ENCODE data around the gene GARIN5B. TPM values are rescaled to one million over a fixed set of nuclear protein-coding genes. Genes with fewer than 3 reads are reported as not detected.

The GARIN5B gene
- total and polyA plus RNA-seq, 2 donors (not counting 1 experiment from before 2014, with no cell fraction given): not detected

DNA sequence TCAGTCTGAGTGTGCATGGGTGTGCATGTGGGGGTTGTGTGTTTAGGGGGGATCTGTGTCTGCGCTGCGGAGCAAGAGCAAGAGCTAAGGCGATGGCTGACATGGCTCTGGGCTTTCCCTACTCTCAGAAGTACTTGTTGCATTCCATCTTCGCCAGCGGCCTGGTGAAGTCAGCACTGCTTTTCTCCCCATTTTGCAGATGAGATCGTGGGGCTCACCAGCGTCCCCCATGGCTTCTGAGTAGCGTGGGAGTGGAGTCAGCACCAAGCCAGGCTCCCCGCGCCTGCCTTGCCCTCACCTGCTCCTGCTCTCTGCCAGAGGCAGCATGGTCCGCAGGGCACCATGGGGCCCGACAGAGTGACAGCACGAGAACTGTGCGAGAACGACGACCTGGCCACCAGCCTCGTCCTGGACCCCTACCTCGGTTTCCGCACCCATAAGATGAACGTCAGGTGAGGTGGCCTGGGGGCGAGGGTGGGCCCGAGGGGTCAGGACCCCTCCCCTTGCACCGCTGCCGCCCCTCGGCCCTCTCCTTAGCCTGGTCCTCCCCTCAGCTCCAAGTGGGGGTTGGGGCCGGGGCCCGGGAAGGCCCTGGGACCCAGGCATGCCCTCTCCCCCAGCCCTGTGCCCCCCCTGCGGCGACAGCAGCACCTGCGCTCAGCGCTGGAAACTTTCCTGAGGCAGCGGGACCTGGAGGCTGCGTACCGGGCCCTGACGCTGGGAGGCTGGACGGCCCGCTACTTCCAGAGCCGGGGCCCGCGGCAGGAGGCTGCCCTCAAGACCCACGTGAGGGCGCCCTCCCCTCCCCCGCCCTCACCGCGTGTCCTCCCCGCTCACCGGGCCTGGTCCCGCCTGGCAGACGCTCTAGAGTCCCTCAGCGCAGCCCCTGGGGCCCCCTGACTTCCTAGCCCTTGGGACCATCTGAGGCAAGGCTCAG, 21.2 kb downstream of the GARIN5B start:
- H3K4me1 Mint-ChIP-seq: peaks cover 20% of the 10 kb centered on the region
- no peaks in the 10 kb centered on the region for H3K9me3 Mint-ChIP-seq (ENCODE audit: insufficient read depth)
- Histone ChIP-seq H2AFZ (ENCODE audit: insufficient read depth, low read depth, low read length, poor library complexity, severe bottlenecking) (no peak overlapping the region), H3K4me1 (ENCODE audit: control insufficient read depth in 2 of 2, insufficient read depth in 2 of 2, low read length in 2 of 2) (peaks cover 16 to 28% of the 10 kb centered on the region in 2 donors), H3K36me3 (replicated peaks in 1 of 2; ENCODE audit: control extremely low read depth in 1 of 2, control insufficient read depth in 1 of 2, extremely low read depth in 1 of 2, insufficient read depth in 2 of 2, low read length in 1 of 2) (peaks cover 0 to 10% of the 10 kb centered on the region in 2 experiments), H3K27ac (ENCODE audit: low read length in 2 of 2) (no peak overlapping the region), H3K4me3 (ENCODE audit: control extremely low read depth in 1 of 5, extremely low read depth in 1 of 5, insufficient read depth in 1 of 5, low read depth in 2 of 5, low read length in 4 of 5) (no peak overlapping the region), H3K27me3 (replicated peaks in 1 of 4; ENCODE audit: control extremely low read depth in 1 of 4, control insufficient read depth in 3 of 4, insufficient read depth in 4 of 4, low read length in 3 of 4) (peaks cover 0 to 22% (median 9%) of the 10 kb centered on the region in 4 experiments), H3K9me3 (ENCODE audit: control extremely low read depth in 1 of 3, control insufficient read depth in 2 of 3, insufficient read depth in 1 of 3, low read length in 2 of 3) (peaks cover 0 to 7% (median 0%) of the 10 kb centered on the region in 3 donors), H3K4me2 (replicated peaks; ENCODE audit: low read depth, low read length, poor library complexity, severe bottlenecking) (peak overlapping the region; percentile 99), H4K20me1 (ENCODE audit: control insufficient read depth, insufficient read depth, low read length, poor library complexity, severe bottlenecking) (no peaks in the 10 kb centered on the region), H3K79me2 (ENCODE audit: control insufficient read depth, insufficient read depth, low read length) (peaks cover 17% of the 10 kb centered on the region), H3K9ac (ENCODE audit: low read length) (no peak overlapping the region)
- no peak overlapping the region for H3K27ac Mint-ChIP-seq
- intact Hi-C loops (cut with micrococcal nuclease): no loop called here
- no peak for ATAC-seq (ENCODE audit: low read depth)
- TF ChIP-seq EZH2 (IDR thresholded peaks at IDR 0.05; ENCODE audit: borderline replicate concordance, insufficient read depth, low read depth, low read length, poor library complexity, severe bottlenecking): no peak
- TF ChIP-seq, protein P1, sequence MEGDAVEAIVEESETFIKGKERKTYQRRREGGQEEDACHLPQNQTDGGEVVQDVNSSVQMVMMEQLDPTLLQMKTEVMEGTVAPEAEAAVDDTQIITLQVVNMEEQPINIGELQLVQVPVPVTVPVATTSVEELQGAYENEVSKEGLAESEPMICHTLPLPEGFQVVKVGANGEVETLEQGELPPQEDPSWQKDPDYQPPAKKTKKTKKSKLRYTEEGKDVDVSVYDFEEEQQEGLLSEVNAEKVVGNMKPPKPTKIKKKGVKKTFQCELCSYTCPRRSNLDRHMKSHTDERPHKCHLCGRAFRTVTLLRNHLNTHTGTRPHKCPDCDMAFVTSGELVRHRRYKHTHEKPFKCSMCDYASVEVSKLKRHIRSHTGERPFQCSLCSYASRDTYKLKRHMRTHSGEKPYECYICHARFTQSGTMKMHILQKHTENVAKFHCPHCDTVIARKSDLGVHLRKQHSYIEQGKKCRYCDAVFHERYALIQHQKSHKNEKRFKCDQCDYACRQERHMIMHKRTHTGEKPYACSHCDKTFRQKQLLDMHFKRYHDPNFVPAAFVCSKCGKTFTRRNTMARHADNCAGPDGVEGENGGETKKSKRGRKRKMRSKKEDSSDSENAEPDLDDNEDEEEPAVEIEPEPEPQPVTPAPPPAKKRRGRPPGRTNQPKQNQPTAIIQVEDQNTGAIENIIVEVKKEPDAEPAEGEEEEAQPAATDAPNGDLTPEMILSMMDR (IDR thresholded peaks at IDR 0.05): no peak
- 96% methylated on average over 43 of the region's 50 CpGs for WGBS (ENCODE audit: insufficient coverage)
- peaks cover 7% of the 10 kb centered on the region for H3K27me3 Mint-ChIP-seq
- peak overlapping the region; percentile 57 for H3K4me3 Mint-ChIP-seq
- POLR2A ChIA-PET: no interaction called here
- no peak for DNase-seq
- CTCF ChIA-PET: no interaction called here

DNA sequence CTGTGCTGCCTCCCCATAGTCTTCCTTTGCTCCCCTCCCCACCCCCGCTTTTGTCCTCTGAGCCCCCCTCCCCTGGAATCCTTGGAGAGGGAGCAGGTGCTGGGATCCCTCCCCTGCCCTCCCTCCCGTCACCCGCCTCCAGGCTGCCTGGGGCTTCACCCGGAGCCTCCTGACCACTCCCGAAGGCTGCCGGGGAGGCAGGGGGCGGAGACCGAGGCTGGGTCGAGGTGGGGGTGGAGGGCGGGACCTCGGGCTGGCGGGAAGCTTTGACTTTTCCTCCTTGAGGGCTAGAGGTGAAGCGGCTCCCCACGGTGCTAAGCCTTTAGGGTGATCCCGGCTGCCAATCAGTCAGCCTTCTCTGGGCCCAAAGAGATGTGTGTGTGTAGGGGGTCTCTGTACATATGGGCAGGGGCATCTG, 21.9 kb downstream of the GARIN5B start:
- 1% methylated on average over 8 of the region's 15 CpGs for WGBS (ENCODE audit: insufficient coverage)
- Mint-ChIP-seq H3K9me3 (ENCODE audit: insufficient read depth) (no peaks in the 10 kb centered on the region), H3K4me1 (peaks cover 20% of the 10 kb centered on the region), H3K27ac (no peak overlapping the region), H3K27me3 (peaks cover 12% of the 10 kb centered on the region), H3K4me3 (peak overlapping the region; percentile 84)
- Histone ChIP-seq H3K79me2 (ENCODE audit: control insufficient read depth, insufficient read depth, low read length) (peaks cover 17% of the 10 kb centered on the region), H3K27ac (ENCODE audit: low read length in 2 of 2) (no peak overlapping the region), H3K4me3 (ENCODE audit: control extremely low read depth in 1 of 5, extremely low read depth in 1 of 5, insufficient read depth in 1 of 5, low read depth in 2 of 5, low read length in 4 of 5) (peak overlapping the region in 3 of 5 experiments; percentile 15 to 81 (median 59)), H3K9me3 (ENCODE audit: control extremely low read depth in 1 of 3, control insufficient read depth in 2 of 3, insufficient read depth in 1 of 3, low read length in 2 of 3) (peaks cover 0 to 7% (median 0%) of the 10 kb centered on the region in 3 donors), H3K36me3 (replicated peaks in 1 of 2; ENCODE audit: control extremely low read depth in 1 of 2, control insufficient read depth in 1 of 2, extremely low read depth in 1 of 2, insufficient read depth in 2 of 2, low read length in 1 of 2) (peaks cover 0 to 10% of the 10 kb centered on the region in 2 experiments), H3K4me1 (ENCODE audit: control insufficient read depth in 2 of 2, insufficient read depth in 2 of 2, low read length in 2 of 2) (peaks cover 16 to 28% of the 10 kb centered on the region in 2 donors), H3K27me3 (replicated peaks in 1 of 4; ENCODE audit: control extremely low read depth in 1 of 4, control insufficient read depth in 3 of 4, insufficient read depth in 4 of 4, low read length in 3 of 4) (peaks cover 0 to 23% (median 9%) of the 10 kb centered on the region in 4 experiments), H2AFZ (ENCODE audit: insufficient read depth, low read depth, low read length, poor library complexity, severe bottlenecking) (peak overlapping the region; percentile 38), H4K20me1 (ENCODE audit: control insufficient read depth, insufficient read depth, low read length, poor library complexity, severe bottlenecking) (no peaks in the 10 kb centered on the region), H3K9ac (ENCODE audit: low read length) (peak overlapping the region; percentile 74), H3K4me2 (replicated peaks; ENCODE audit: low read depth, low read length, poor library complexity, severe bottlenecking) (peak overlapping the region; percentile 99)
- no peak for ATAC-seq (ENCODE audit: low read depth)
- CTCF ChIA-PET: no interaction called here
- no peak for DNase-seq
- intact Hi-C loops (cut with micrococcal nuclease): no loop called here
- POLR2A ChIA-PET: interaction anchor here (0.7 kb wide), 1 partner anchor 254 kb away, joined by 8 read pairs; no protein-coding TSS in a partner anchor
- TF ChIP-seq, protein P1 (IDR thresholded peaks at IDR 0.05): no peak
- TF ChIP-seq EZH2 (IDR thresholded peaks at IDR 0.05; ENCODE audit: borderline replicate concordance, insufficient read depth, low read depth, low read length, poor library complexity, severe bottlenecking): no peak

All from B cell (primary cell).